HepG2 (cell line): ENCODE measurements around the gene MAP3K14. TPM values are rescaled to one million over a fixed set of nuclear protein-coding genes. Genes with fewer than 3 reads are reported as not detected.

Source experiments
- ATF1 ChIP-seq: IDR thresholded peaks from 2 replicates; pipeline ENCODE4 v1.6.1; 2016; ENCODE audit warnings: mild to moderate bottlenecking, control low read depth
- BRD4 ChIP-seq: sonication (generic); formaldehyde crosslinking; IDR thresholded peaks from 2 replicates; pipeline ENCODE4 v1.4.0; 2020; ENCODE audit warnings: missing genetic modification reagents
- POLR2AphosphoS5 ChIP-seq: IDR thresholded peaks from 2 replicates; pipeline ENCODE4 v1.6.1; 2012; ENCODE audit warnings: low read depth, low read length
- SOX6 ChIP-seq, 2 experiments: fragments of 450-650 bp in 1 of 2; sonication (generic) in 1 of 2; formaldehyde crosslinking in 1 of 2; IDR thresholded peaks; 2 replicates each; pipeline versions ENCODE4 v1.4.0 to v1.6.1; 2017 to 2020; ENCODE audit warnings: antibody characterized with exemption in 1 of 2, mild to moderate bottlenecking in 1 of 2, missing genetic modification reagents in 1 of 2
- ZFY ChIP-seq: sonication (generic); formaldehyde crosslinking; IDR thresholded peaks from 2 replicates; pipeline ENCODE4 v1.4.0; 2020; ENCODE audit warnings: missing genetic modification reagents
- ZNF121 ChIP-seq: sonication (generic); formaldehyde crosslinking; IDR thresholded peaks from 2 replicates; pipeline ENCODE4 v1.5.0; 2020; ENCODE audit warnings: mild to moderate bottlenecking, missing genetic modification reagents
- ZNF501 ChIP-seq: sonication (generic); formaldehyde crosslinking; IDR thresholded peaks from 2 replicates; pipeline ENCODE4 v1.5.1; 2020; ENCODE audit warnings: mild to moderate bottlenecking, moderate library complexity, missing genetic modification reagents
- ZNF615 ChIP-seq: sonication (generic); formaldehyde crosslinking; IDR thresholded peaks from 2 replicates; pipeline ENCODE4 v1.5.0; 2020; ENCODE audit warnings: mild to moderate bottlenecking, missing genetic modification reagents, borderline replicate concordance
- ZNF766 ChIP-seq: sonication (generic); formaldehyde crosslinking; IDR thresholded peaks from 2 replicates; pipeline ENCODE4 v1.5.0; 2020; ENCODE audit warnings: missing genetic modification reagents, borderline replicate concordance
- ZNF839 ChIP-seq: sonication (generic); formaldehyde crosslinking; IDR thresholded peaks from 2 replicates; pipeline ENCODE4 v1.4.0; 2020; ENCODE audit warnings: missing genetic modification reagents, mild to moderate bottlenecking, borderline replicate concordance
- polyA plus RNA-seq, 8 experiments: library from polyadenylated mRNA; depleted of rRNA in 3 of 8; stranded (reverse) in 7 of 8; unstranded in 1 of 8; fragments of >200 nt; fragmentation: Illumina TruSeq in 4 of 8; extraction: Trizol in 4 of 8; gene quantifications; 2 replicates each; pipeline versions ENCODE4 v1.2.1 to v1.2.3, GENCODE V29; 2011 to 2016; ENCODE audit warnings: low read depth in 4 of 8, missing spikeins in 1 of 8, mixed read lengths in 1 of 8; ENCODE audit not compliant: insufficient read depth in 1 of 8
- total RNA-seq, 5 experiments: library from RNA; depleted of rRNA; stranded (reverse); fragments of >200 nt; fragmentation: Illumina TruSeq; extraction: Trizol; gene quantifications; 2 replicates each; pipeline ENCODE4 v1.2.3, GENCODE V29; 2016; ENCODE audit warnings: low read depth in 1 of 5
- TF ChIP-seq, protein P1 (sequence below): sonication (generic); formaldehyde crosslinking; IDR thresholded peaks from 2 replicates; pipeline ENCODE4 v1.4.0; 2020; ENCODE audit warnings: missing genetic modification reagents
- TF ChIP-seq, protein P2 (sequence below), 2 experiments: sonication (generic) in 1 of 2; formaldehyde crosslinking in 1 of 2; IDR thresholded peaks; 2 replicates each; pipeline versions ENCODE4 v1.4.0 to v1.6.1; 2018 to 2020; ENCODE audit warnings: missing genetic modification reagents in 2 of 2, borderline replicate concordance in 1 of 2, low read depth in 1 of 2, mild to moderate bottlenecking in 1 of 2, missing biosample characterization in 1 of 2
- TF ChIP-seq, protein P3 (sequence below): sonication (generic); formaldehyde crosslinking; IDR thresholded peaks from 2 replicates; pipeline ENCODE4 v1.5.0; 2020; ENCODE audit warnings: missing genetic modification reagents

Gene MAP3K14
- total and polyA plus RNA-seq, 2 of the 13 experiments (the other 11 are each of a cell fraction or from before 2014, with no cell fraction given) = 2.6 TPM

DNA sequence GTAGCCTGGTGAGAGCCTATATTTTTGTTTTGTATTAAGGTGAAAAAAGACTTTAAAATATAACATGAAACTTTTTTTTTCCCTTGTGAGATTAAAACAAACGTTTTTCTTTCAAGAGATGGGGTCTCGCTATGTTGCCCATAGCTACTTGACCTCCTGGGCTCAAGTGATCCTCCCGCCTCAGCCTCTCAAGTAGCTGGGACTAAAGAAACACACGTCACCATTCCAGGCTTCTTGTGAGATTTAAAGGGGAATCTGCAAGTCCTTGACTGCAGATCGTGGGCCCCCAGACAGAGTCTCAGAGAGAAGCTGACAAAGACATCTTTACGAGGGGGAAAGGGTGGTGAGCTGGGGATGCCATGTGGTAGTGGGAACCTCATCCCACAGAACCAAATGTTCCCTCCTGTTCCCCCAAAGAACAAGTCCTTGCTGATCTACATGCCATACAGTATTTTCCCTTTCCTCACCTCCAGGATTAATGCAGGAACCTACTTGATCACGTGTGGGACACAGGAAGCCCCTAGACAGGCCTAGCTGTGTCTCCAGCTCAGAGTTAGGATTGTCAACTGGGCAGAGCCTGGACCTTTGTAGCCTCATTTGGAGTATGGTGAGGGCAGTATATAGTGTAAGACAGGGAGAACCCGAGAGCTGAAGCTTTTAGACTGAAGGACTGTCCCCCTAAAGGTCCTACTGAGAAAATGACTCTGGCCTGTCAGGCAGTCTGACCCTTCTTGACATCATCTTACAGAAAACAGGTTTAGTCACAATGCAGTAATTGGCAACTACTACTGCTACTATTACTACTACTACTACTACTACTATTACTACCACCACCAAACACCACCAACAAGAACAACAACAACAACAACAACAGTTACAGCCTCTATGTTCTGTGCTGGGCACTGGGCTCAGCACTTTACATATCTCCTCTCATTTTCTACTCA is 4.1 kb downstream of the MAP3K14 start (continued):
- TF ChIP-seq, protein P1, sequence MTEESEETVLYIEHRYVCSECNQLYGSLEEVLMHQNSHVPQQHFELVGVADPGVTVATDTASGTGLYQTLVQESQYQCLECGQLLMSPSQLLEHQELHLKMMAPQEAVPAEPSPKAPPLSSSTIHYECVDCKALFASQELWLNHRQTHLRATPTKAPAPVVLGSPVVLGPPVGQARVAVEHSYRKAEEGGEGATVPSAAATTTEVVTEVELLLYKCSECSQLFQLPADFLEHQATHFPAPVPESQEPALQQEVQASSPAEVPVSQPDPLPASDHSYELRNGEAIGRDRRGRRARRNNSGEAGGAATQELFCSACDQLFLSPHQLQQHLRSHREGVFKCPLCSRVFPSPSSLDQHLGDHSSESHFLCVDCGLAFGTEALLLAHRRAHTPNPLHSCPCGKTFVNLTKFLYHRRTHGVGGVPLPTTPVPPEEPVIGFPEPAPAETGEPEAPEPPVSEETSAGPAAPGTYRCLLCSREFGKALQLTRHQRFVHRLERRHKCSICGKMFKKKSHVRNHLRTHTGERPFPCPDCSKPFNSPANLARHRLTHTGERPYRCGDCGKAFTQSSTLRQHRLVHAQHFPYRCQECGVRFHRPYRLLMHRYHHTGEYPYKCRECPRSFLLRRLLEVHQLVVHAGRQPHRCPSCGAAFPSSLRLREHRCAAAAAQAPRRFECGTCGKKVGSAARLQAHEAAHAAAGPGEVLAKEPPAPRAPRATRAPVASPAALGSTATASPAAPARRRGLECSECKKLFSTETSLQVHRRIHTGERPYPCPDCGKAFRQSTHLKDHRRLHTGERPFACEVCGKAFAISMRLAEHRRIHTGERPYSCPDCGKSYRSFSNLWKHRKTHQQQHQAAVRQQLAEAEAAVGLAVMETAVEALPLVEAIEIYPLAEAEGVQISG (CRISPR knock-in tag) = peak; percentile 9; the same call in 1 of the 2 replicates
- TF ChIP-seq, protein P2, sequence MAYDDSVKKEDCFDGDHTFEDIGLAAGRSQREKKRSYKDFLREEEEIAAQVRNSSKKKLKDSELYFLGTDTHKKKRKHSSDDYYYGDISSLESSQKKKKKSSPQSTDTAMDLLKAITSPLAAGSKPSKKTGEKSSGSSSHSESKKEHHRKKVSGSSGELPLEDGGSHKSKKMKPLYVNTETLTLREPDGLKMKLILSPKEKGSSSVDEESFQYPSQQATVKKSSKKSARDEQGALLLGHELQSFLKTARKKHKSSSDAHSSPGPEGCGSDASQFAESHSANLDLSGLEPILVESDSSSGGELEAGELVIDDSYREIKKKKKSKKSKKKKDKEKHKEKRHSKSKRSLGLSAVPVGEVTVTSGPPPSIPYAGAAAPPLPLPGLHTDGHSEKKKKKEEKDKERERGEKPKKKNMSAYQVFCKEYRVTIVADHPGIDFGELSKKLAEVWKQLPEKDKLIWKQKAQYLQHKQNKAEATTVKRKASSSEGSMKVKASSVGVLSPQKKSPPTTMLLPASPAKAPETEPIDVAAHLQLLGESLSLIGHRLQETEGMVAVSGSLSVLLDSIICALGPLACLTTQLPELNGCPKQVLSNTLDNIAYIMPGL (CRISPR knock-in tag; IDR thresholded peaks at IDR 0.05; ENCODE audit: borderline replicate concordance in 1 of 2, low read depth in 1 of 2) = peak in 1 of 2 experiments; percentile 1; a peak in 1 of 4 replicates
- no peak for TF ChIP-seq ZNF839 (CRISPR knock-in tag)
- 0 out of 2 replicates have a peak, but pooled peaks have one; percentile 13 for TF ChIP-seq ZFY (CRISPR knock-in tag)
- TF ChIP-seq ZNF615 (CRISPR knock-in tag) = 0 out of 2 replicates have a peak, but pooled peaks have one; percentile 40
- TF ChIP-seq ZNF501 (CRISPR knock-in tag) = peak; percentile 46; the same call in 1 of the 2 replicates
- TF ChIP-seq, protein P3, sequence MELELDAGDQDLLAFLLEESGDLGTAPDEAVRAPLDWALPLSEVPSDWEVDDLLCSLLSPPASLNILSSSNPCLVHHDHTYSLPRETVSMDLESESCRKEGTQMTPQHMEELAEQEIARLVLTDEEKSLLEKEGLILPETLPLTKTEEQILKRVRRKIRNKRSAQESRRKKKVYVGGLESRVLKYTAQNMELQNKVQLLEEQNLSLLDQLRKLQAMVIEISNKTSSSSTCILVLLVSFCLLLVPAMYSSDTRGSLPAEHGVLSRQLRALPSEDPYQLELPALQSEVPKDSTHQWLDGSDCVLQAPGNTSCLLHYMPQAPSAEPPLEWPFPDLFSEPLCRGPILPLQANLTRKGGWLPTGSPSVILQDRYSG (CRISPR knock-in tag) = 0 out of 2 replicates have a peak, but pooled peaks have one; percentile 6
- TF ChIP-seq ATF1 = peak; percentile 53; the same call in 1 of the 2 replicates
- TF ChIP-seq ZNF121 (CRISPR knock-in tag) = peak; percentile 73; the same call in 1 of the 2 replicates
- 0 out of 2 replicates have a peak, but pooled peaks have one; percentile 13 for TF ChIP-seq ZNF766 (CRISPR knock-in tag)
- TF ChIP-seq SOX6 (IDR thresholded peaks at IDR 0.05) = no peak
- TF ChIP-seq SOX6 (CRISPR knock-in tag; IDR thresholded peaks at IDR 0.05) = peak; percentile 8; the same call in 1 of the 2 replicates
- TF ChIP-seq POLR2AphosphoS5 = no peak
- 0 out of 2 replicates have a peak, but pooled peaks have one; percentile 15 for TF ChIP-seq BRD4 (CRISPR knock-in tag)
